Activated T-cell treated with anti-CD3 and anti-CD28 coated beads for 24 hours (primary cell): ENCODE measurements around the gene SPTBN4.

ENCODE experiments used
- DNase-seq: peaks from one replicate; pipeline ENCODE4 v3.0.0-alpha.2; 2020; ENCODE audit warnings: low read depth

The SPTBN4 gene

GRCh38 chr19:40604647-40605215 lies 137.9 kb downstream of the SPTBN4 start:
- DNase-seq: no peak

- DNase-seq: peak; percentile 64
Observed at GRCh38 chr19:40605216-40605971, 138.6 kb downstream of the SPTBN4 start.

- no peak for DNase-seq
Observed at GRCh38 chr19:40607311-40608239, 140.8 kb downstream of the SPTBN4 start.

GRCh38 chr19:40608240-40608621 lies 141.4 kb downstream of the SPTBN4 start:
- DNase-seq: no peak

DNA sequence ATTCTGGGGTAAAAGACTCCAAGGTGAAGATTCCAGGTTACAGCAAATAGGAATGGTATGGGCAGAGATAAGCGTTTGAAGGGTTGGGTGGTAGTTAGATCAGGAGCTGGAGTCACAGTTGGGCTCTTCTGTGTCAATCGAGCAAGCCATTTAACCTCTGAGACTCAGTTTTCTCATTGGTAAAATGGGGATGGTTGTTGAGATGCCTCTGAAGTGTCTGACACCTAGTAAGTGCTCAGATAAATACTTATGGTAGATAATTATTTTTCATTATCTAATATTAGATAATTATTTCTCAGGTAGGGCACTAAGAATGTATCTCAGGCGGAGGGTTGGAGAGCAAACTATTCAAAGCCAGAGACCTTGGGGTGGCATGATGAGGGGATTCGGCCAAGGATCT lies 142.2 kb downstream of the SPTBN4 start:
- DNase-seq: no peak

DNA sequence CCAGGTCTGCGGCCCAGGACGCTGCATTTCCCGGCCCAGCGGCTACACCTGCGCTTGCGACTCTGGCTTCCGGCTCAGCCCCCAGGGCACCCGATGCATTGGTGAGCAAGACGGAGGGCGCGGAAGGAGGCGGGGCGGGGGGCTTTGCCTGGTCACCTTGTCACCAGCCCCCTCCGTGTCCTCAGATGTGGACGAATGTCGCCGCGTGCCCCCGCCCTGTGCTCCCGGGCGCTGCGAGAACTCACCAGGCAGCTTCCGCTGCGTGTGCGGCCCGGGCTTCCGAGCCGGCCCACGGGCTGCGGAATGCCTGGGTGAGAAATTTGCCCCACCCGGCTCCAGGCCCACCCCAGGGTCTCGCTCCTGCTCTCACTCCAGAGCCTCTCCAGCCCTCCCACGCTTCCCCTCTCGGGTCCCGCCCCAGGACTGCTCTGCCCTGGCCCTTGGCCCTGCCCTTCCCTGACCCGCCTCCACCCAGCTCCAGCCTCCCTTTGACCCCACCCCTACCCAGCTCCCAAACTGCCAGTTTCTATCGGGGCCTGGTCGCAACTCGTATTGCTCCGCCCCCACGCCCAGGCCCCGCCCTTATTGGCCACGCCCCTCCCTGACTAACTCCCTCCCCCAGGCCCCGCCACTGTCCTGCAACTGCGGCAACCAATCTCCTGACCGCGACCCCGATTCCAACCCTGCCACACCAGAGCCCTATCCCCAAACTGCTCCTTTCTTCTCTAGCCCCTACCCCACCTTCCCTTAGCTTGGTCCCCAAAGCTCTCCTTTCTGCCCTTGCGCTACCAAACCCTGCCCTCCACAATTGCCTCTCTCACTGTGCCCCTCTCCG lies 143.0 kb downstream of the SPTBN4 start:
- peak; percentile 88 for DNase-seq

GRCh38 chr19:40610396-40611064 lies 143.7 kb downstream of the SPTBN4 start:
- DNase-seq: no peak

GRCh38 chr19:40611096-40611495 lies 144.3 kb downstream of the SPTBN4 start:
- DNase-seq: no peak

DNA sequence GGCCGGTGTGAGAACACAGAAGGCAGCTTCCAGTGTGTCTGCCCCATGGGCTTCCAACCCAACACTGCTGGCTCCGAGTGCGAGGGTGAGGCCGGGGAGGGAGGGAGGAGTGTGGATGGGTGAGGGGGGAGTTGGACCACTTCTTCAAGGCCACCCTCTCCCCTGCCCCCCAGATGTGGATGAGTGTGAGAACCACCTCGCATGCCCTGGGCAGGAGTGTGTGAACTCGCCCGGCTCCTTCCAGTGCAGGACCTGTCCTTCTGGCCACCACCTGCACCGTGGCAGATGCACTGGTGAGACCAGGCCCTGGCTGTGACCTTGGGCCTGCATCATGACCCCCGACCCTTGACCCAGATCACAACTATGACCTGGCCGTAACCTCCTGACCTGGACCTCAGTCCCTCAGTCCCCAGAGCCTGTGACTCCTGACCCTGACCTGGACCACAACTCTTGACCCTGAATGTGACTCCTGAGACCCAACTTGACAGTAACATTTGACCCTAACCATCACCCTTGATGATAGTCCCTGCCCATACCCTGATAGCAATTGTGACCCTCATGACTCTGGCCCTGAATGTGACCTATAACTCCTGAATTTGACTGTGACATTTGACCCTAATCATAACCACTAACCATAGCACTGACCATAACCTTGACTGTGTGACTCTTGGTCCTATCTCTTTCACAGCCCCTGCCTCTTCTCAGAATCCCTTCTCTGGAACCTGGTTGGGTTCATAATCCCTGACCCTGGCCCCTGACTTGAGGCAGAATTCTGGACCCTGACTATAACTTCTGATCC lies 145.3 kb downstream of the SPTBN4 start:
- no peak for DNase-seq

DNA sequence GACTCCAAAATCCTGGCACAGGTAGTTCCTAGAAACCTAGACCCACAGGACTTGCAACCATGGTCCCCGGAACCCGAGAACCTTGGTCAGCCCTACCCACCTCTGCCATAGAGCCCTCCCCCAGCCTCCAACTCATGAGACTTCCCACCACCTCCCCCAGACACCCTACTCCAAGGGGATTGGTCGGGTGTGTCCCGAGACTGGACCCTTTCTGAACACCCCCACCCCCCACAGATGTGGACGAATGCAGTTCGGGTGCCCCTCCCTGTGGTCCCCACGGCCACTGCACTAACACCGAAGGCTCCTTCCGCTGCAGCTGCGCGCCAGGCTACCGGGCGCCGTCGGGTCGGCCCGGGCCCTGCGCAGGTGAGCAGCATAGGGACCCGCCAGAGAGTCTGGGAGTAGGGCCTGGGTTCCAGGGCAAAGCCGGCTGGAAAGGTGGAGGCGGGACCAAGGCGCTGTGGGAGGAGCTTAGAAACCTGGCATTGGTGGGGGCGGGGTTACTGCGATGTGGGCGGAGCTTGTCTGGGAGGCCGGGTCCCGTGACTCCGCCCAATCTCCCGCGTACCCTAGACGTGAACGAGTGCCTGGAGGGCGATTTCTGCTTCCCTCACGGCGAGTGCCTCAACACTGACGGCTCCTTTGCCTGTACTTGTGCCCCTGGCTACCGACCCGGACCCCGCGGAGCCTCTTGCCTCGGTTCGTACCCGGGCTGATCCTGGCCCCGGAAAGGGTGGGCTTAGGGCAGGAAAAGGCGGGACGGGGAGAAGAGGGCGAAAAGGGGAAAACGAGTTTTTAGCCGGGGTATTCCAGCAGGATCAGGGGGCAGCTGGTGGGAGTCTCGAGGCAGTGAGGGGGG lies 146.3 kb downstream of the SPTBN4 start:
- DNase-seq: peak; percentile 70

GRCh38 chr19:40613690-40614621 lies 147.2 kb downstream of the SPTBN4 start:
- peak; percentile 81 for DNase-seq

- peak; percentile 96 for DNase-seq
Observed at GRCh38 chr19:40614622-40615411, 148.0 kb downstream of the SPTBN4 start.

DNA sequence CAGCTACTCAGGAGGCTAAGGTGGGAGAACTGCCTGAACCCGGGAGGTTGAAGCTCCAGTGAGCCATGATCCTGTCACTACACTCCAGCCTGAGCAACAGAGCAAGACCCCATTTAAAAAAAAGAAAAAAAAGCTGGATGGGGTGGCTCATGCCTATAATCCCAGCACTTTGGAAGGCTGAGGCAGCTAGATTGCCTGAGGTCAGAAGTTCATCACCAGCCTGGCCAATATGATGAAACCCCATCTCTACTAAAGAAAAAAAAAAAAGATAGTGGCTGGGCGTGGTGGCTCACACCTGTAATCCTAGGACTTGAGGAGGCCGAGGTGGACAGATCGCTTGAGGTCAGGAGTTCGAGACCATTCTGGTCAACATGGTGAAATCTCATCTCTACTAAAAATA lies 149.4 kb downstream of the SPTBN4 start:
- no peak for DNase-seq

DNA sequence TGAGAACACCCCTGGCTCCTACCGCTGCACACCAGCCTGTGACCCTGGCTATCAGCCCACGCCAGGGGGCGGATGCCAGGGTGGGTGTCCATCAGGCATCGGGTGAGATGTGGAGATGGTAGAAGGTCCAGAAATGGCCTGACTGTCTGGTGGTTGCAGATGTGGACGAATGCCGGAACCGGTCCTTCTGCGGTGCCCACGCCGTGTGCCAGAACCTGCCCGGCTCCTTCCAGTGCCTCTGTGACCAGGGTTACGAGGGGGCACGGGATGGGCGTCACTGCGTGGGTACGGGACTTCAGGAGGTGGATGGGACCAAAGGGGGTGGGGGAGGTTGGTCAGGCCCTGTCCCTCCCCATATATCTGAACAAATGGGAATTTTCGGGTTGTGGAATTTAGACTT lies 150.1 kb downstream of the SPTBN4 start:
- DNase-seq: no peak

DNA sequence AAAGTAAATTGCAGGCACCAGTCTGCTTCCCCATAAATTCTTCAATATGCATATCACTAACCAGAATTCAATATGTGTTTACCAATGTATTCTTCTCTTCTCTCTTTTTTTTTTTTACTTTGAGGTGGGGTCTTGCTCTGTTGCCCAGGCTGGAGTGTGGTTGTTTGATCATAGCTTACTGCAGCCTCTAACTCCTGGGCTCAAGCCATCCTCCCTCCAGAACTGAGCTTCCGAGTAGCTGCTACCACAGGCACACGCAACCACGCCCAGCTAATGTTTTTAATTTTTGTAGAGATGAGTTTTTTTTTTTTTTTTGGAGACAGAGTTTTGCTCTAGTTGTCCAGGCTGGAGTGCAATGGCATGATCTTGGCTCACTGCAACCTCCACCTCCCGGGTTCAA lies 151.2 kb downstream of the SPTBN4 start:
- no peak for DNase-seq

- no peak for DNase-seq
Observed at GRCh38 chr19:40619333-40620160, 152.7 kb downstream of the SPTBN4 start.

GRCh38 chr19:40620161-40620485 lies 153.3 kb downstream of the SPTBN4 start:
- DNase-seq: no peak
